Prostate gland (tissue), 2 donors: ENCODE measurements around the gene NAPA. TPM values are rescaled to one million over a fixed set of nuclear protein-coding genes. Genes with fewer than 3 reads are reported as not detected.

Experiments used
- DNase-seq: peaks from one replicate; pipeline ENCODE4 v3.0.0-alpha.2; 2019; ENCODE audit warnings: low spot score
- H3K27ac ChIP-seq, 2 donors: fragments of 200-600 bp; sonication (generic); 2 replicates each; pipeline ENCODE4 v1.5.1; 2017 to 2019
- H3K27me3 ChIP-seq: fragments of 200-600 bp; sonication (generic); replicated peaks from 2 replicates; pipeline ENCODE4 v1.5.1; 2019; ENCODE audit not compliant: insufficient read depth
- H3K36me3 ChIP-seq, 2 donors: fragments of 200-600 bp; sonication (generic); 1 replicate in 1 of 2; 2 replicates in 1 of 2; pipeline versions ENCODE4 v1.5.1 to v1.8.1; 2017 to 2019
- H3K4me1 ChIP-seq: fragments of 200-600 bp; sonication (generic); replicated peaks from 2 replicates; pipeline ENCODE4 v1.5.1; 2019
- H3K4me3 ChIP-seq, 2 donors: fragments of 200-600 bp; sonication (generic); 2 replicates each; pipeline ENCODE4 v1.5.1; 2017 to 2019
- H3K9me3 ChIP-seq: fragments of 200-600 bp; sonication (generic); 2 replicates; pipeline ENCODE4 v1.5.1; 2017
- POLR2A ChIP-seq: fragments of 450-650 bp; IDR thresholded peaks from one replicate; pipeline ENCODE4 v1.6.1; 2016; ENCODE audit warnings: antibody characterized with exemption, mild to moderate bottlenecking
- POLR2AphosphoS5 ChIP-seq: sonication (generic); formaldehyde crosslinking; IDR thresholded peaks from one replicate; pipeline ENCODE4 v1.6.1; 2017; ENCODE audit warnings: antibody characterized with exemption
- WGBS: methylation state at CpG from one replicate; pipeline ENCODE4 v1.1.5; 2018; 5-methylcytosine and 5-hydroxymethylcytosine counted together
- intact Hi-C: fragments of 100-400 bp; cut with DNase I; formaldehyde crosslinking; loops from one replicate; pipeline ENCODE4 v1.14.2; 2022
- total RNA-seq, 2 donors: library from RNA; depleted of rRNA; stranded (reverse); fragments of >200 nt; gene quantifications; one replicate each; pipeline ENCODE4 v1.1.0, GENCODE V29; 2016
- TF ChIP-seq, protein P1 (sequence below), 4 experiments: fragments of 200-600 bp in 2 of 4; fragments of 450-650 bp in 2 of 4; sonication (generic) in 2 of 4; IDR thresholded peaks; 1 replicate in 3 of 4; 2 replicates in 1 of 4; pipeline ENCODE4 v1.5.1; 2016 to 2019; ENCODE audit warnings: antibody characterized with exemption in 4 of 4, mild to moderate bottlenecking in 2 of 4, moderate library complexity in 2 of 4

NAPA gene
- total RNA-seq, 2 donors from 2014 or later, result 263 to 422 TPM

- H3K4me3 ChIP-seq, result no peak overlapping the region
- DNase-seq, result no peak
- no peak for TF ChIP-seq POLR2A
- TF ChIP-seq, protein P1, sequence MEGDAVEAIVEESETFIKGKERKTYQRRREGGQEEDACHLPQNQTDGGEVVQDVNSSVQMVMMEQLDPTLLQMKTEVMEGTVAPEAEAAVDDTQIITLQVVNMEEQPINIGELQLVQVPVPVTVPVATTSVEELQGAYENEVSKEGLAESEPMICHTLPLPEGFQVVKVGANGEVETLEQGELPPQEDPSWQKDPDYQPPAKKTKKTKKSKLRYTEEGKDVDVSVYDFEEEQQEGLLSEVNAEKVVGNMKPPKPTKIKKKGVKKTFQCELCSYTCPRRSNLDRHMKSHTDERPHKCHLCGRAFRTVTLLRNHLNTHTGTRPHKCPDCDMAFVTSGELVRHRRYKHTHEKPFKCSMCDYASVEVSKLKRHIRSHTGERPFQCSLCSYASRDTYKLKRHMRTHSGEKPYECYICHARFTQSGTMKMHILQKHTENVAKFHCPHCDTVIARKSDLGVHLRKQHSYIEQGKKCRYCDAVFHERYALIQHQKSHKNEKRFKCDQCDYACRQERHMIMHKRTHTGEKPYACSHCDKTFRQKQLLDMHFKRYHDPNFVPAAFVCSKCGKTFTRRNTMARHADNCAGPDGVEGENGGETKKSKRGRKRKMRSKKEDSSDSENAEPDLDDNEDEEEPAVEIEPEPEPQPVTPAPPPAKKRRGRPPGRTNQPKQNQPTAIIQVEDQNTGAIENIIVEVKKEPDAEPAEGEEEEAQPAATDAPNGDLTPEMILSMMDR (IDR thresholded peaks at IDR 0.05), result no peak
- no peak for TF ChIP-seq POLR2AphosphoS5
- peaks cover 4 to 21% of the 10 kb centered on the region in 2 donors for H3K36me3 ChIP-seq
- no peaks in the 10 kb centered on the region for H3K9me3 ChIP-seq
- intact Hi-C loops, result no loop called here
- no peaks in the 10 kb centered on the region for H3K27me3 ChIP-seq
- H3K27ac ChIP-seq, result peak overlapping the region in 1 of 2 donors; percentile 9
- H3K4me1 ChIP-seq, result peaks cover 5% of the 10 kb centered on the region
- WGBS, result 61% methylated on average over 22 of the region's 23 CpGs
Observed at GRCh38 chr19:47492571-47493377, 22.1 kb downstream of the NAPA start.

- Histone ChIP-seq H3K36me3 (peaks cover 4 to 21% of the 10 kb centered on the region in 2 donors), H3K27me3 (no peaks in the 10 kb centered on the region), H3K27ac (peak overlapping the region in 1 of 2 donors; percentile 9), H3K9me3 (no peaks in the 10 kb centered on the region), H3K4me1 (peaks cover under 1% of the 10 kb centered on the region), H3K4me3 (no peak overlapping the region)
- WGBS, result 84% methylated on average over 14 of the region's 14 CpGs
- no peak for DNase-seq
- TF ChIP-seq POLR2A (no peak), POLR2AphosphoS5 (no peak)
- intact Hi-C loops, result no loop called here
Observed at GRCh38 chr19:47492137-47492533, 22.7 kb downstream of the NAPA start.

GRCh38 chr19:47491358-47492136, 23.3 kb downstream of the NAPA start:
- Histone ChIP-seq H3K36me3 (peaks cover 4 to 21% of the 10 kb centered on the region in 2 donors), H3K4me3 (no peak overlapping the region), H3K27me3 (no peaks in the 10 kb centered on the region), H3K9me3 (no peaks in the 10 kb centered on the region), H3K4me1 (no peaks in the 10 kb centered on the region), H3K27ac (peak overlapping the region; percentile 18 to 37)
- no peak for DNase-seq
- no peak for TF ChIP-seq POLR2A
- no peak for TF ChIP-seq POLR2AphosphoS5
- TF ChIP-seq, protein P1 (IDR thresholded peaks at IDR 0.05), result no peak
- 82% methylated on average over 22 of the region's 22 CpGs for WGBS
- intact Hi-C loops, result no loop called here

GRCh38 chr19:47490847-47491246, 24.0 kb downstream of the NAPA start:
- no peaks in the 10 kb centered on the region for H3K27me3 ChIP-seq
- 58% methylated on average over 3 of the region's 3 CpGs for WGBS
- H3K27ac ChIP-seq, result peak overlapping the region; percentile 18 to 37
- intact Hi-C loops, result no loop called here
- no peaks in the 10 kb centered on the region for H3K9me3 ChIP-seq
- no peak for TF ChIP-seq POLR2A
- H3K4me3 ChIP-seq, result no peak overlapping the region
- no peak for DNase-seq
- H3K36me3 ChIP-seq, result peaks cover 4 to 21% of the 10 kb centered on the region in 2 donors
- no peaks in the 10 kb centered on the region for H3K4me1 ChIP-seq

DNA sequence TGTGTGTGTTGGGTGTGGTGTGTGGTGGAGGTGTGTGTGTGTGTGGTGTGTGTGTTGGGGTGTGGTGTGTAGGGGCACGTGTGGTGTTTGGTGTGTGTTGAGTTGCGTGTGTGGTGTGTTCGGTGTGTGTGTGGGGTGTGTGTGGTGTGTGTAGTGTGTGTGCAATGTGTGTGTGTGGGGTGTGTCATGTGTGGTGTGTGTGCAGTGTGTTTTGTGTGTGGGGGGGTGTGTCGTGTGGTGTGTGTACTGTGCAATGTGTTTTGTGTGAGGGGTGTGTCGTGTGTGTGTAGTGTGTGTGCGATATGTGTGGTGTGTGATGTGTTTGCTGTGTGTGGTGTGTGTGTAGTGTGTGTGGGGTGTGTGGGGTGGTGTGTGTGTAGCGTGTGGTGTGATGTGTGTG, 24.8 kb downstream of the NAPA start:
- TF ChIP-seq, protein P1 (IDR thresholded peaks at IDR 0.05), result no peak
- no peak for TF ChIP-seq POLR2AphosphoS5
- no peak for TF ChIP-seq POLR2A

More for the DNA sequence above, 24.8 kb downstream of the NAPA start:
- H3K4me3 ChIP-seq, result no peak overlapping the region
- H3K9me3 ChIP-seq, result no peaks in the 10 kb centered on the region
- H3K27me3 ChIP-seq, result no peaks in the 10 kb centered on the region
- H3K4me1 ChIP-seq, result no peaks in the 10 kb centered on the region
- H3K27ac ChIP-seq, result no peak overlapping the region
- 88% methylated on average over 7 of the region's 7 CpGs for WGBS
- DNase-seq, result no peak
- peaks cover 4 to 21% of the 10 kb centered on the region in 2 donors for H3K36me3 ChIP-seq
- intact Hi-C loops, result no loop called here
